Pulmonary artery endothelial cell (primary cell): Measurements from ENCODE around the gene EIF4A3. TPM values are rescaled to one million over a fixed set of nuclear protein-coding genes. Genes with fewer than 3 reads are reported as not detected.

ENCODE experiments used
- total RNA-seq: library from RNA; depleted of rRNA; stranded (reverse); fragments of >200 nt; gene quantifications from 2 replicates; pipeline ENCODE4 v1.2.3, GENCODE V29; 2014

The EIF4A3 gene
- total RNA-seq, 1 donor from 2014 or later = 119 TPM

Other genes with a start within 250 kb of the EIF4A3 start
- 41.1 and 43.6 TPM in 2 replicates for gene TBC1D16, start 111.3 kb downstream of the EIF4A3 start, total RNA-seq
- gene CCDC40, start 110.5 kb downstream of the EIF4A3 start, total RNA-seq = 0.73 and 0.95 TPM in 2 replicates
- gene GAA, start 45.5 kb downstream of the EIF4A3 start, total RNA-seq = 16.9 and 17.6 TPM in 2 replicates
- gene CARD14, start 22.9 kb upstream of the EIF4A3 start, total RNA-seq = 0.07 TPM in 1 of 2 replicates, not detected in the other
- gene SGSH, start 73.2 kb upstream of the EIF4A3 start, total RNA-seq = 13.4 and 16.2 TPM in 2 replicates
- gene SLC26A11, start 73.3 kb upstream of the EIF4A3 start, total RNA-seq = 5.4 and 10.0 TPM in 2 replicates
- gene RNF213, start 113.7 kb upstream of the EIF4A3 start, total RNA-seq = 94.8 and 166 TPM in 2 replicates